ENCODE measurements around the gene CDH22.

The CDH22 gene

DNA sequence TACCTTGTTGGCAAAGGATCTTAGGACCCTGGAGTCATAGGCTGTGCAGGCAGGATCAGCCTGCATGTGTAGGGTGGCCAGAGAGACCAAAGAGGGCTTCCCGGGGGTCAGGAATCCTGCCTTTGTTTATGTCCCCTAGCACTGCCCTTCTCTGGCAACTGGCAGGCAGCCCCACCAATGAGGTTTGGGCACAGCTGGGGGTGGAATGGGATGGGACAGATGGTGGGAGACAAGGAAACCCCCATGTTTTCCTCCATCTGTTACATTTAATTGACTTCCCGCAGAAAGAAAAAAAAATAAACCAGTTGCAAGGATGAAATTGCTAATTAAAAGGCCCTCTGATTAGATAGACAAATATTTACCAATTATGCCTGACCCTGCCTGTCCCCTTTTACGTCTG, 162.6 kb downstream of the CDH22 start:
- no CpG with 5 or more reads among the region's 3 CpGs for WGBS (ENCODE audit: insufficient coverage, insufficient read length)
- no peak for DNase-seq (ENCODE audit: low read depth, low spot score)
- Histone ChIP-seq H3K4me3 (ENCODE audit: low read length) (no peak overlapping the region), H3K36me3 (ENCODE audit: control insufficient read depth, insufficient read depth, low read length) (no peaks in the 10 kb centered on the region), H3K9me3 (ENCODE audit: control insufficient read depth, insufficient read depth, low read length) (no peaks in the 10 kb centered on the region), H3K27me3 (ENCODE audit: control insufficient read depth, insufficient read depth, low read length) (no peaks in the 10 kb centered on the region), H3K4me1 (ENCODE audit: control insufficient read depth, insufficient read depth, low read length) (no peaks in the 10 kb centered on the region), H3K27ac (ENCODE audit: low read length) (no peak overlapping the region)

DNA sequence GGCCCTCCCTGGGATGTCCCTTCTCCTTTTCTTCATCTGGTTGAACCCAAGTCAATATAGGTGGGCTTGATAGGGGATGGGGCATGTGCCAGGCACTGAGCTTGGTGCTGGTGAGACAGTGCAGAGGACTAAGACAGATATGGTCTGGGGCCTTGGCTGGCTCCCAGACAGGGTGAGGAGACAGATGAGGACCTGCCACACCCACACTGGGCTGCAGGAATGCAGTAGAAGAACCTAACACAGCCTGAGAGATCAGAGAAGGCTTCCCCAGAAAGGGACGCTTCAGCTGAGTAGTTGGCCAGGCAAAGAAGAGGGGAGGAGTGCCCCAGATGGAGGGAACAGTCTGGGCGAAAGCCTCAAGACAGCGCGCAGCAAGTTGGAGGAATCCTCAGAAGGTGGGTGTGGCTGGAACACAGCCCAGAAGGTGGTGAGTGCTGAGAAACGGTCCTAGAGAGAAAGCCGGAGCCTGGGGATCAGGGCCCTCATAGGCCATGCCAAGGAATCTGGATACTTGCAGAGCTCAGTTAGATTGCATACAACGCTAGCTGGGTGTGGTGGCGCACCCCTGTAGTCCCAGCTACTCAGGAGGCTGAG, 163.8 kb downstream of the CDH22 start:
- no peak overlapping the region for H3K4me3 ChIP-seq (ENCODE audit: low read length)
- H3K27me3 ChIP-seq (ENCODE audit: control insufficient read depth, insufficient read depth, low read length), result no peaks in the 10 kb centered on the region
- no peak overlapping the region for H3K27ac ChIP-seq (ENCODE audit: low read length)
- DNase-seq (ENCODE audit: low read depth, low spot score), result no peak
- no peaks in the 10 kb centered on the region for H3K36me3 ChIP-seq (ENCODE audit: control insufficient read depth, insufficient read depth, low read length)
- no peaks in the 10 kb centered on the region for H3K9me3 ChIP-seq (ENCODE audit: control insufficient read depth, insufficient read depth, low read length)
- no peaks in the 10 kb centered on the region; the same call in 1 of the 2 replicates for H3K4me1 ChIP-seq (ENCODE audit: control insufficient read depth, insufficient read depth, low read length)
- WGBS (ENCODE audit: insufficient coverage, insufficient read length), result no CpG with 5 or more reads among the region's 8 CpGs

DNA sequence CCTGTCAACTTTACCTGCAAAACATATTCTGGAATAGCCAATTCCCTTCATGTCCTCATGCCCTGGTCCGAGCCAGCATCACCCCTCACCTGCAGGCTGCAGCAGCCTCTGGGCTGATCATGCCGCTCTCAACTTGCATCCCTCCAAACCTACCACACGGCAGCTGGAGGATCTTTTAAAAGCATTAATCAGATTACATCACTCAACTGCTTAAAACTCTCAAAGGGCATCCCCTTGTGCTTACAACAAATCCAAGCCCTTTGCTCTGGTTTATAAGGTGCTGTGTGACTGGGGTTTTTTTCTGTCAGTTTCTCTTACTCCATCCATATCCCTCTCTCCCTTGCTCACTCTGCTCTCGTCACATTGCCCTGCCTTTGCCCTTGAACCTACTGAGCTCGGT, 166.2 kb downstream of the CDH22 start:
- Histone ChIP-seq H3K27ac (ENCODE audit: low read length) (no peak overlapping the region), H3K36me3 (ENCODE audit: control insufficient read depth, insufficient read depth, low read length) (no peaks in the 10 kb centered on the region), H3K4me1 (ENCODE audit: control insufficient read depth, insufficient read depth, low read length) (peaks cover 3% of the 10 kb centered on the region; the same call in 1 of the 2 replicates), H3K9me3 (ENCODE audit: control insufficient read depth, insufficient read depth, low read length) (no peaks in the 10 kb centered on the region), H3K4me3 (ENCODE audit: low read length) (no peak overlapping the region), H3K27me3 (ENCODE audit: control insufficient read depth, insufficient read depth, low read length) (no peaks in the 10 kb centered on the region)
- no peak for DNase-seq (ENCODE audit: low read depth, low spot score)
- WGBS (ENCODE audit: insufficient coverage, insufficient read length), result no CpG with 5 or more reads among the region's 5 CpGs

DNA sequence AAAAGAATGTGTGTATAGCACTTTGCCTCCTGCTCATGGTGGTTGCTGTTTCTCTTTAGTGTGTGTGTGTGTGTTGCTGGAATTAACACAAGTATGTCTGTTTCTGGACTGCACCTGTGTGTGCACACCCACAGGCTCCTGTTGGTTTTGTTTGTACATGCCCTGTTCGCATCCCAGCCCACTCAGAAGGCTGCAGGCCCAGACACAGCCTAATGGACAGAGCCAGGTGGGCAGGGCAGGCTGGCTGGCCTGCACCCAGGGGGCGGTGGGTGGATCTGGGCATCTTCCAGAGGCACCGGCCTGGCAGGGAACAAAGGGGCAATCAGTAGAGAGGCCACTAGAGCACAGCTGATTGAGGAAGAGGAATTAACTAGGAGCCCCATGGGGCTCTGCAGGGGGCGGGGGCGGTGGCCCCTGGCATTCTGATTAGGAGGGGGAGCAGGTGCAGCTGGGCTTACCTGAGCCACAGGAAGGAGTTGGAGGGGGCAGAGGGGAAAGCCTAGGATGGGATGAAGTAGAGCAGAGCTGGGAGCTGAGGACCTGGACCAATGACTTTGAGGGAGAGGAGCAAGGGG, 168.3 kb downstream of the CDH22 start:
- no peaks in the 10 kb centered on the region for H3K9me3 ChIP-seq (ENCODE audit: control insufficient read depth, insufficient read depth, low read length)
- H3K36me3 ChIP-seq (ENCODE audit: control insufficient read depth, insufficient read depth, low read length), result no peaks in the 10 kb centered on the region
- H3K27ac ChIP-seq (ENCODE audit: low read length), result no peak overlapping the region
- no peaks in the 10 kb centered on the region for H3K27me3 ChIP-seq (ENCODE audit: control insufficient read depth, insufficient read depth, low read length)
- no peak for DNase-seq (ENCODE audit: low read depth, low spot score)
- WGBS (ENCODE audit: insufficient coverage, insufficient read length), result no CpG with 5 or more reads among the region's 5 CpGs
- no peak overlapping the region for H3K4me3 ChIP-seq (ENCODE audit: low read length)
- peaks cover 3% of the 10 kb centered on the region; the same call in 1 of the 2 replicates for H3K4me1 ChIP-seq (ENCODE audit: control insufficient read depth, insufficient read depth, low read length)

DNA sequence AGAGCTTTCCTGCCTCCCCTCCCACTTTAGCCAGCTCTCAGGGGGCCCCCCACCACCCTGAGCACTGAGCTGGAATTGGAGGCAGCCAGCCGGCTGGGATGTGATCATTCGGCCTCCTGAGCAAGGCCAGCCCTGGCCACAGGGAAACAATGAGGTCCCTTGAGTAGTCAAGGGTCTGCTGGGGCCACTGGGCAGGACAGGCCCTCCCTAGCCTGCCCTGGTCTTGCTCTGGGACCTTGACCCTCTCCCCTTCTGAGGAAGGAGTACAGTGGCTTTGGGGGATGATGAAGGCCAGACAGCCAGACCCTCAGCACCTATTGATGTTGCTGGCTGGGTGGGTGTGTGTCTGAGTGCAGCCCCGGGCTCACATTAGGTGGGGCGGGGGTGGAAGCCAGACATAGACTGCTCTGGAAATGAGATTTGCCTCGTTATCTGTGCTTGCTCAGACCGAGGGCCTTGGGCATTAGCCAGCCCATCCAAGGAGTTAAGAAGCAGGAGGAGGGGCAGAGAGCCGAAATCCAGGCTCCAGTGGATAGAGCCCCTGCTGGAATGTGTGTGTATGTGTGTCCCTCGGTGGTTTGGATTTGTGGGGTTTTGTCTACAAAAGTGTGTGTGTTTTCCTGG, 168.9 kb downstream of the CDH22 start:
- H3K27me3 ChIP-seq (ENCODE audit: control insufficient read depth, insufficient read depth, low read length), result no peaks in the 10 kb centered on the region

DNA sequence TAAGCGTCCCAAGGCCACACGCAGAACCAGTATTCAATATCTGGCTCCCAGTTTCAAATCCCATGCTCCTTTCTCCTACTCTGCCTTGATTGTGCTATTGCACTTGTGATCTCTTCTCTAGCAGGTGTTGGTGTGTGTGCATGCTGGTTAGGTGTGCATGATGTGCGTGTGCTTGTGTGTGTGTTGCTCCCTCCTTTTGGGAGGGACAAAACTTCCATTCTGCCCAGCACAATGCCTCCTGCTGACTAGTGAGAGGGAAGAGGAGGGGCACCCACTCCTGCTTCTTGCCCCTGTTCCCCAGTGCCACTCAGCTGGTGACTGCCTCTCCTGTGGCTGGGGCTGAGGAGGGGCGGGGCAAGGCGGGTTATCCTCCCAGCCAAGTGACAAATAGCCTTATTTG, 170.5 kb downstream of the CDH22 start:
- no CpG with 5 or more reads among the region's 5 CpGs for WGBS (ENCODE audit: insufficient coverage, insufficient read length)
- no peaks in the 10 kb centered on the region for H3K27me3 ChIP-seq (ENCODE audit: control insufficient read depth, insufficient read depth, low read length)
- no peaks in the 10 kb centered on the region for H3K36me3 ChIP-seq (ENCODE audit: control insufficient read depth, insufficient read depth, low read length)
- no peak for DNase-seq (ENCODE audit: low read depth, low spot score)
- peaks cover 4% of the 10 kb centered on the region for H3K4me1 ChIP-seq (ENCODE audit: control insufficient read depth, insufficient read depth, low read length)
- H3K4me3 ChIP-seq (ENCODE audit: low read length), result no peak overlapping the region
- H3K27ac ChIP-seq (ENCODE audit: low read length), result no peak overlapping the region
- no peaks in the 10 kb centered on the region for H3K9me3 ChIP-seq (ENCODE audit: control insufficient read depth, insufficient read depth, low read length)

More for the DNA sequence above, 168.9 kb downstream of the CDH22 start:
- H3K4me3 ChIP-seq (ENCODE audit: low read length), result no peak overlapping the region
- peaks cover 3% of the 10 kb centered on the region; the same call in 1 of the 2 replicates for H3K4me1 ChIP-seq (ENCODE audit: control insufficient read depth, insufficient read depth, low read length)
- no CpG with 5 or more reads among the region's 8 CpGs for WGBS (ENCODE audit: insufficient coverage, insufficient read length)
- H3K36me3 ChIP-seq (ENCODE audit: control insufficient read depth, insufficient read depth, low read length), result no peaks in the 10 kb centered on the region
- H3K27ac ChIP-seq (ENCODE audit: low read length), result no peak overlapping the region
- no peaks in the 10 kb centered on the region for H3K9me3 ChIP-seq (ENCODE audit: control insufficient read depth, insufficient read depth, low read length)
- DNase-seq (ENCODE audit: low read depth, low spot score), result no peak

DNA sequence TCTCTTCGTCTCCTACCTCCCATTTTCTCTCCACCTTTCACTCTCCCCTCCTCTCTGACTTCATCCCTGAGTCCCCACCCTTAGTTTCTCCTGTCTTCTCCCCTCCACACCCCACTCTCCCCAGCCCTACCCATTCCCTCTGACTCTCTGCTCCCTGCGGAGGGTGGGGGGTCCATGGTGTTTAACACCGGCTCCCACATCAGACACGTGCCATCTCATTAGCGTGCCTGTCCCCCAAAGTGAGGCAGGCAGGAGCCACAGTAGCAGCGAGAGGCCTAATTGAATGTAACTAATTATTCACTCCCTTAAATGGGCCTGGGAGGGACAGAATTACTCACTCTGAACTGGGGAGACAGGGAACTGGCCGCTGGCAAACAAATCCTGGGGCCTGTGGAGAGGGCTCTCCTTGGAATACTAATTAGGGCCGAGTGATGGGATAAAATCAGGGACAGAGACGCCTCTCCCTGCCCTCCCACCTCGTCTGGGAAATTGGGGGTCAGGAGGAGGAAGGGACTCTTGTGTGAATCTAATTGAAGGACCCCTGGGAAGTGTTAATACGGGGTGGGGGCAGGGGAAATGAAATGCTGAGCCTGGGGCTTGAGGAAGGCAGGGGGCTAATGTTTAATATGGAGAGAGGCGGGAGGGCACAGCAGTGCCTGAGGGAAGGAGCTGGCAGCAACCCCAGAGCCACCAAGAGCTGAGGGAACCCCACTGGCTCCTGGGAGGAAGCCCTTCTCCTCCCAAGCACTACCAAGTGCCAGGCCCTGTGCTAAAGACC, 172.3 kb downstream of the CDH22 start:
- Histone ChIP-seq H3K4me1 (ENCODE audit: control insufficient read depth, insufficient read depth, low read length) (peaks cover 5% of the 10 kb centered on the region), H3K4me3 (ENCODE audit: low read length) (no peak overlapping the region), H3K27me3 (ENCODE audit: control insufficient read depth, insufficient read depth, low read length) (no peaks in the 10 kb centered on the region), H3K9me3 (ENCODE audit: control insufficient read depth, insufficient read depth, low read length) (no peaks in the 10 kb centered on the region), H3K36me3 (ENCODE audit: control insufficient read depth, insufficient read depth, low read length) (no peaks in the 10 kb centered on the region), H3K27ac (ENCODE audit: low read length) (no peak overlapping the region)
- DNase-seq (ENCODE audit: low read depth, low spot score), result no peak
- 100% methylated on average over 1 of the region's 12 CpGs for WGBS (ENCODE audit: insufficient coverage, insufficient read length)

DNA sequence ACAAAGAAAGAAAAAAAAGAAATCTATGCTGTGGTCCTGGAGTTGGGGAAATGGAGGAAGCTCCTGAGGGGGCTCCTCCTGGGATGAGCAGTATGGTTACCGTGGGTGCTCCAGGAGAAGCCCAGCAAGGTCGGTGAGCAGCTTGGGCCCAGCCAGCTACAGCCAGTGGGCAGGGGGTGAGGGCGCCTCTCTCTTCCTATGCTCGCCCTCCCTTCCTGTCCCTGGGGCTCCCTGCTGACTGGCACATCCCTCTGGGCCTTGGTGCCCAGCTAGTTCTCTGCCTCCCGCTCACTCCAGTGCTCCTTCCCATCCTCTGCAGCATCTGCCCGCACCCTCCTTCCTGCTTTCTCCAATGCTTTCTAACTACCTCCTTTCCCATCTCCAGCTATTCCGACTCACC, 173.6 kb downstream of the CDH22 start:
- H3K36me3 ChIP-seq (ENCODE audit: control insufficient read depth, insufficient read depth, low read length), result no peaks in the 10 kb centered on the region
- H3K4me3 ChIP-seq (ENCODE audit: low read length), result no peak overlapping the region
- WGBS (ENCODE audit: insufficient coverage, insufficient read length), result no CpG with 5 or more reads among the region's 7 CpGs
- DNase-seq (ENCODE audit: low read depth, low spot score), result no peak
- H3K27me3 ChIP-seq (ENCODE audit: control insufficient read depth, insufficient read depth, low read length), result no peaks in the 10 kb centered on the region
- H3K27ac ChIP-seq (ENCODE audit: low read length), result no peak overlapping the region
- H3K4me1 ChIP-seq (ENCODE audit: control insufficient read depth, insufficient read depth, low read length), result peaks cover 5% of the 10 kb centered on the region; the same call in 1 of the 2 replicates
- H3K9me3 ChIP-seq (ENCODE audit: control insufficient read depth, insufficient read depth, low read length), result no peaks in the 10 kb centered on the region

DNA sequence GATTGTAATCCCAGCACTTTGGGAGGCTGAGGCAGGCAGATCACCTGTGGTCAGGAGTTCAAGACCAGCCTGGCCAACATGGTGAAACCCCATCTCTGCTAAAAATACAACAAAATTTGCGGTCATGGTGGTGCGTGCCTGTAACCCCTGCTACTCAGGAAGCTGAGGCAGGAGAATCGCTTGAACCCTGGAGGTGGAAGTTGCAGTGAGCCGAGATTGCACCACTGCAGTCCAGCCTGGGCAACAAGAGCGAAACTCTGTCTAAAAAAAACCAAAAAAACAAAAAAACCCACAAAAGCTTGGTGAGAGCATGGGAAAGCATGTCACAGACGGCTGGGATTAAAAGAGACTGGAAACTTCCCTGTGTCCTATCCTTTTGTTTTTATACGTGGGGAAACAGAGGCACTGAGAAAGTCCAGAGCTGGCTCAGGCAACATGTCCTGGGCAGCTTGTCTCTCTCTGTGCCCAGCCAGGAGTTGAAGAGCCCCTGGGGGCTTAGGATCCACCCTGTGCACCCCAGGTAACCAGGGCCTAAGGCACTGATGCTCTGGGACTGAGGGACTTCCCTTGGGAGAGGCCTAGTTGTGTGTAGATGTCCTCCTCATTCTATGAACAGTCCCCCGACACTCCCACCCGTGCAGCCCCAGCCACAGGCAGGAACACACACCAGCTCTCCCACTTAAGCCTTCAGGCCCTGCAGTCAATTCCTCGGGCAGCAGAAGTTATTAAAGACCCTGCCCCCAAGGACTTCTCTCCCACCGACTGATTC, 174.2 kb downstream of the CDH22 start:
- no peak overlapping the region for H3K4me3 ChIP-seq (ENCODE audit: low read length)
- no peaks in the 10 kb centered on the region for H3K9me3 ChIP-seq (ENCODE audit: control insufficient read depth, insufficient read depth, low read length)
- no CpG with 5 or more reads among the region's 11 CpGs for WGBS (ENCODE audit: insufficient coverage, insufficient read length)
- no peaks in the 10 kb centered on the region for H3K27me3 ChIP-seq (ENCODE audit: control insufficient read depth, insufficient read depth, low read length)
- H3K4me1 ChIP-seq (ENCODE audit: control insufficient read depth, insufficient read depth, low read length), result peaks cover 2% of the 10 kb centered on the region; the same call in 1 of the 2 replicates
- DNase-seq (ENCODE audit: low read depth, low spot score), result no peak
- no peak overlapping the region for H3K27ac ChIP-seq (ENCODE audit: low read length)
- H3K36me3 ChIP-seq (ENCODE audit: control insufficient read depth, insufficient read depth, low read length), result no peaks in the 10 kb centered on the region

DNA sequence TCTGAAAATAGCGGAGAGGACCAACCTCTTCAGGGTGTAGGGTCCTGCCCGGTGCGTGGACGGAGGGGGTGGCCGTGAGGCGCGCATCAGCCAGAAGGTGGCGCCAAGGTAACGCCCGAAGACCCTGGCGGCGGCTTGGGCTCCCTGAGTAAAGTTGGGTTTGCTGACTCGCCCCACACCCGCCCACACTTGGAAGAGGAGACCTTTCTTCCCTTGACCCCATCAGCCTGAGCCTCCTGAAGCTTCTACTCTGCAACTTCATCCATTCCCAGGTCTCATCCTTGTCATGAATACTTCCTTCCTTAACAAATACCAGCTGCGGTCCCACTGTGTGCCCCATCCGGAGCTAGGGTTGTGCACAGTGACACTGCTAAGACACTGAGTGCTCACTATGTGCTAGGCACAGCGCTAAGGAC, 175.6 kb downstream of the CDH22 start:
- Histone ChIP-seq H3K4me1 (ENCODE audit: control insufficient read depth, insufficient read depth, low read length) (peaks cover 2% of the 10 kb centered on the region; the same call in 1 of the 2 replicates), H3K36me3 (ENCODE audit: control insufficient read depth, insufficient read depth, low read length) (no peaks in the 10 kb centered on the region), H3K9me3 (ENCODE audit: control insufficient read depth, insufficient read depth, low read length) (no peaks in the 10 kb centered on the region), H3K27ac (ENCODE audit: low read length) (no peak overlapping the region), H3K4me3 (ENCODE audit: low read length) (no peak overlapping the region), H3K27me3 (ENCODE audit: control insufficient read depth, insufficient read depth, low read length) (no peaks in the 10 kb centered on the region)
- peak; percentile 33 for DNase-seq (ENCODE audit: low read depth, low spot score)
- no CpG with 5 or more reads among the region's 17 CpGs for WGBS (ENCODE audit: insufficient coverage, insufficient read length)
